ENCODE measurements around the gene SPEM2.

The SPEM2 gene

GRCh38 chr17:7460850-7461660 lies 35.6 kb downstream of the SPEM2 start:
- Histone ChIP-seq H3K36me3 (ENCODE audit: control insufficient read depth, insufficient read depth, low read length, severe bottlenecking) (peaks cover 34% of the 10 kb centered on the region), H3K27me3 (replicated peaks; ENCODE audit: control insufficient read depth, insufficient read depth, low read length) (no peaks in the 10 kb centered on the region), H3K4me3 (ENCODE audit: low read length) (no peak overlapping the region), H3K4me1 (ENCODE audit: control insufficient read depth, insufficient read depth, low read length) (peaks cover 14% of the 10 kb centered on the region), H3K9ac (ENCODE audit: low read length) (no peak overlapping the region), H3K9me3 (ENCODE audit: control insufficient read depth, low read length) (no peaks in the 10 kb centered on the region)
- DNase-seq (ENCODE audit: low read depth): no peak

- Histone ChIP-seq H3K4me3 (ENCODE audit: low read length) (no peak overlapping the region), H3K36me3 (ENCODE audit: control insufficient read depth, insufficient read depth, low read length, severe bottlenecking) (peaks cover 34% of the 10 kb centered on the region)
These were observed 37.3 kb downstream of the SPEM2 start for GRCh38 chr17:7462474-7463371.

GRCh38 chr17:7463372-7463846 lies 38.0 kb downstream of the SPEM2 start:
- H3K4me1 ChIP-seq (ENCODE audit: control insufficient read depth, insufficient read depth, low read length): peaks cover 27% of the 10 kb centered on the region
- H3K36me3 ChIP-seq (ENCODE audit: control insufficient read depth, insufficient read depth, low read length, severe bottlenecking): peaks cover 36% of the 10 kb centered on the region
- no peak for DNase-seq (ENCODE audit: low read depth)

More at GRCh38 chr17:7462474-7463371, 37.3 kb downstream of the SPEM2 start:
- DNase-seq (ENCODE audit: low read depth): no peak
- Histone ChIP-seq H3K4me1 (ENCODE audit: control insufficient read depth, insufficient read depth, low read length) (peaks cover 27% of the 10 kb centered on the region), H3K9me3 (ENCODE audit: control insufficient read depth, low read length) (no peaks in the 10 kb centered on the region), H3K27me3 (replicated peaks; ENCODE audit: control insufficient read depth, insufficient read depth, low read length) (no peaks in the 10 kb centered on the region), H3K9ac (ENCODE audit: low read length) (no peak overlapping the region)

GRCh38 chr17:7464081-7464480 lies 38.7 kb downstream of the SPEM2 start:
- H3K9ac ChIP-seq (ENCODE audit: low read length): no peak overlapping the region
- H3K9me3 ChIP-seq (ENCODE audit: control insufficient read depth, low read length): no peaks in the 10 kb centered on the region
- H3K27me3 ChIP-seq (replicated peaks; ENCODE audit: control insufficient read depth, insufficient read depth, low read length): no peaks in the 10 kb centered on the region
- peaks cover 38% of the 10 kb centered on the region for H3K36me3 ChIP-seq (ENCODE audit: control insufficient read depth, insufficient read depth, low read length, severe bottlenecking)
- H3K4me1 ChIP-seq (ENCODE audit: control insufficient read depth, insufficient read depth, low read length): peaks cover 29% of the 10 kb centered on the region
- DNase-seq (ENCODE audit: low read depth): no peak
- H3K4me3 ChIP-seq (ENCODE audit: low read length): no peak overlapping the region

More at GRCh38 chr17:7463372-7463846, 38.0 kb downstream of the SPEM2 start:
- Histone ChIP-seq H3K9ac (ENCODE audit: low read length) (no peak overlapping the region), H3K4me3 (ENCODE audit: low read length) (no peak overlapping the region), H3K9me3 (ENCODE audit: control insufficient read depth, low read length) (no peaks in the 10 kb centered on the region), H3K27me3 (replicated peaks; ENCODE audit: control insufficient read depth, insufficient read depth, low read length) (no peaks in the 10 kb centered on the region)

GRCh38 chr17:7465597-7466275 lies 40.3 kb downstream of the SPEM2 start:
- no peaks in the 10 kb centered on the region for H3K9me3 ChIP-seq (ENCODE audit: control insufficient read depth, low read length)
- no peak overlapping the region for H3K9ac ChIP-seq (ENCODE audit: low read length)
- H3K36me3 ChIP-seq (ENCODE audit: control insufficient read depth, insufficient read depth, low read length, severe bottlenecking): peaks cover 38% of the 10 kb centered on the region
- DNase-seq (ENCODE audit: low read depth): no peak
- H3K27me3 ChIP-seq (replicated peaks; ENCODE audit: control insufficient read depth, insufficient read depth, low read length): no peaks in the 10 kb centered on the region
- no peak overlapping the region for H3K4me3 ChIP-seq (ENCODE audit: low read length)
- H3K4me1 ChIP-seq (ENCODE audit: control insufficient read depth, insufficient read depth, low read length): peaks cover 21% of the 10 kb centered on the region

- peak overlapping the region; percentile 33 for H3K9ac ChIP-seq (ENCODE audit: low read length)
- H3K36me3 ChIP-seq (ENCODE audit: control insufficient read depth, insufficient read depth, low read length, severe bottlenecking): peaks cover 35% of the 10 kb centered on the region
- no peaks in the 10 kb centered on the region for H3K9me3 ChIP-seq (ENCODE audit: control insufficient read depth, low read length)
- no peak for DNase-seq (ENCODE audit: low read depth)
- H3K4me1 ChIP-seq (ENCODE audit: control insufficient read depth, insufficient read depth, low read length): peaks cover 22% of the 10 kb centered on the region
- no peaks in the 10 kb centered on the region for H3K27me3 ChIP-seq (replicated peaks; ENCODE audit: control insufficient read depth, insufficient read depth, low read length)
- H3K4me3 ChIP-seq (ENCODE audit: low read length): no peak overlapping the region
These were observed 40.9 kb downstream of the SPEM2 start for GRCh38 chr17:7466318-7466638.

- H3K4me1 ChIP-seq (ENCODE audit: control insufficient read depth, insufficient read depth, low read length): peaks cover 20% of the 10 kb centered on the region
- peaks cover 31% of the 10 kb centered on the region for H3K36me3 ChIP-seq (ENCODE audit: control insufficient read depth, insufficient read depth, low read length, severe bottlenecking)
- H3K27me3 ChIP-seq (replicated peaks; ENCODE audit: control insufficient read depth, insufficient read depth, low read length): no peaks in the 10 kb centered on the region
- H3K4me3 ChIP-seq (ENCODE audit: low read length): no peak overlapping the region
- H3K9ac ChIP-seq (ENCODE audit: low read length): peak overlapping the region; percentile 33
- no peak for DNase-seq (ENCODE audit: low read depth)
- H3K9me3 ChIP-seq (ENCODE audit: control insufficient read depth, low read length): no peaks in the 10 kb centered on the region
These were observed 41.4 kb downstream of the SPEM2 start for GRCh38 chr17:7466639-7467341.

GRCh38 chr17:7467498-7467897 lies 42.1 kb downstream of the SPEM2 start:
- H3K4me3 ChIP-seq (ENCODE audit: low read length): no peak overlapping the region
- no peaks in the 10 kb centered on the region for H3K27me3 ChIP-seq (replicated peaks; ENCODE audit: control insufficient read depth, insufficient read depth, low read length)
- H3K9me3 ChIP-seq (ENCODE audit: control insufficient read depth, low read length): no peaks in the 10 kb centered on the region
- peaks cover 20% of the 10 kb centered on the region for H3K4me1 ChIP-seq (ENCODE audit: control insufficient read depth, insufficient read depth, low read length)
- DNase-seq (ENCODE audit: low read depth): no peak
- no peak overlapping the region for H3K9ac ChIP-seq (ENCODE audit: low read length)
- peaks cover 26% of the 10 kb centered on the region for H3K36me3 ChIP-seq (ENCODE audit: control insufficient read depth, insufficient read depth, low read length, severe bottlenecking)

- H3K4me3 ChIP-seq (ENCODE audit: low read length): no peak overlapping the region
- H3K9me3 ChIP-seq (ENCODE audit: control insufficient read depth, low read length): no peaks in the 10 kb centered on the region
- DNase-seq (ENCODE audit: low read depth): no peak
- peaks cover 20% of the 10 kb centered on the region for H3K4me1 ChIP-seq (ENCODE audit: control insufficient read depth, insufficient read depth, low read length)
- no peaks in the 10 kb centered on the region for H3K27me3 ChIP-seq (replicated peaks; ENCODE audit: control insufficient read depth, insufficient read depth, low read length)
- peaks cover 18% of the 10 kb centered on the region for H3K36me3 ChIP-seq (ENCODE audit: control insufficient read depth, insufficient read depth, low read length, severe bottlenecking)
- H3K9ac ChIP-seq (ENCODE audit: low read length): no peak overlapping the region
These were observed 42.9 kb downstream of the SPEM2 start for GRCh38 chr17:7468290-7468689.

- Histone ChIP-seq H3K36me3 (ENCODE audit: control insufficient read depth, insufficient read depth, low read length, severe bottlenecking) (peaks cover 12% of the 10 kb centered on the region), H3K9ac (ENCODE audit: low read length) (no peak overlapping the region), H3K27me3 (replicated peaks; ENCODE audit: control insufficient read depth, insufficient read depth, low read length) (no peaks in the 10 kb centered on the region), H3K4me3 (ENCODE audit: low read length) (no peak overlapping the region), H3K4me1 (ENCODE audit: control insufficient read depth, insufficient read depth, low read length) (peaks cover 20% of the 10 kb centered on the region), H3K9me3 (ENCODE audit: control insufficient read depth, low read length) (no peaks in the 10 kb centered on the region)
- DNase-seq (ENCODE audit: low read depth): no peak
These were observed 43.5 kb downstream of the SPEM2 start for GRCh38 chr17:7468804-7469389.

All from adipocyte (in vitro differentiated cells).